CD8-positive, alpha-beta memory T cell (primary cell): ENCODE data around the gene PPM1H. TPM values are rescaled to one million over a fixed set of nuclear protein-coding genes. Genes with fewer than 3 reads are reported as not detected.

Experiments used
- CTCF ChIA-PET: fragments of 350-600 bp; sonication (Branson Sonifier 250); formaldehyde crosslinking; loops from one replicate; lab custom pipeline; 2021; ENCODE audit warnings: antibody characterized with exemption; lab: Charles Lee
- POLR2A ChIA-PET: fragments of 350-600 bp; sonication (Branson Sonifier 250); formaldehyde crosslinking; loops from one replicate; lab custom pipeline; 2021; ENCODE audit warnings: antibody characterized with exemption; lab: Charles Lee
- DNase-seq, 5 donors: peaks; one replicate each; pipeline versions ENCODE4 v3.0.0 to v3.0.0-alpha.2; 2020 to 2022; ENCODE audit warnings: mixed read lengths in 1 of 5
- H3K27ac ChIP-seq: one replicate; pipeline ENCODE4 v1.7.0; 2013; ENCODE audit warnings: low read depth, mild to moderate bottlenecking, low read length, moderate library complexity
- H3K27me3 ChIP-seq: 2 replicates; pipeline ENCODE4 v1.7.0; 2013; ENCODE audit warnings: low read length, mild to moderate bottlenecking; ENCODE audit not compliant: insufficient read depth, poor library complexity, severe bottlenecking
- H3K36me3 ChIP-seq: 2 replicates; pipeline ENCODE4 v1.7.0; 2013; ENCODE audit warnings: mild to moderate bottlenecking, low read length, moderate library complexity; ENCODE audit not compliant: insufficient read depth
- H3K4me1 ChIP-seq: 2 replicates; pipeline ENCODE4 v1.7.0; 2013; ENCODE audit warnings: mild to moderate bottlenecking, low read length, moderate library complexity; ENCODE audit not compliant: insufficient read depth
- H3K4me3 ChIP-seq: 2 replicates; pipeline ENCODE4 v1.7.0; 2013; ENCODE audit warnings: mild to moderate bottlenecking, low read length
- H3K9me3 ChIP-seq: 2 replicates; pipeline ENCODE4 v1.7.0; 2013; ENCODE audit warnings: mild to moderate bottlenecking, low read length
- H3K27ac Mint-ChIP-seq, 8 donors: one replicate each; pipeline ENCODE4 v1.8.0; 2020 to 2021; ENCODE audit warnings: mixed read lengths in 8 of 8, mild to moderate bottlenecking in 6 of 8, inconsistent platforms in 3 of 8, moderate library complexity in 3 of 8
- H3K27me3 Mint-ChIP-seq, 2 donors: one replicate each; pipeline ENCODE4 v1.8.0; 2020 to 2021; ENCODE audit warnings: mixed read lengths in 2 of 2, mild to moderate bottlenecking in 1 of 2, moderate library complexity in 1 of 2
- H3K36me3 Mint-ChIP-seq, 3 donors: one replicate each; pipeline ENCODE4 v1.8.0; 2020 to 2021; ENCODE audit warnings: mixed read lengths in 3 of 3, inconsistent platforms in 1 of 3, mild to moderate bottlenecking in 1 of 3
- H3K4me1 Mint-ChIP-seq, 3 donors: one replicate each; pipeline ENCODE4 v1.8.0; 2020 to 2021; ENCODE audit warnings: mixed read lengths in 3 of 3, inconsistent platforms in 1 of 3, mild to moderate bottlenecking in 1 of 3
- H3K4me3 Mint-ChIP-seq, 7 donors: one replicate each; pipeline ENCODE4 v1.8.0; 2020 to 2021; ENCODE audit warnings: mixed read lengths in 7 of 7, mild to moderate bottlenecking in 6 of 7, moderate library complexity in 4 of 7, inconsistent platforms in 2 of 7
- H3K9me3 Mint-ChIP-seq, 5 donors: one replicate each; pipeline ENCODE4 v1.8.0; 2020 to 2022; ENCODE audit warnings: mixed read lengths in 5 of 5, mild to moderate bottlenecking in 3 of 5, moderate library complexity in 2 of 5, inconsistent platforms in 1 of 5
- polyA plus RNA-seq: library from polyadenylated mRNA; unstranded; fragments of 300-500 nt; fragmentation: Illumina TruSeq; gene quantifications from one replicate; pipeline ENCODE4 v1.2.3, GENCODE V29; 2021
- total RNA-seq, 2 experiments: library from RNA; stranded (reverse); gene quantifications; one replicate each; pipeline ENCODE4 v1.2.3, GENCODE V29; 2021

The PPM1H gene
- total and polyA plus RNA-seq, 3 experiments from 2014 or later: 0.13 TPM; not detected in 1

- Histone ChIP-seq H3K4me1 (no peaks in the 10 kb centered on the region), H3K36me3 (no peaks in the 10 kb centered on the region), H3K4me3 (no peak overlapping the region), H3K27ac (no peak overlapping the region), H3K9me3 (no peaks in the 10 kb centered on the region), H3K27me3 (no peaks in the 10 kb centered on the region)
- Mint-ChIP-seq H3K36me3 (no peaks in the 10 kb centered on the region), H3K4me1 (no peaks in the 10 kb centered on the region), H3K27ac (no peak overlapping the region), H3K9me3 (peaks cover 0 to 3% (median 3%) of the 10 kb centered on the region in 5 donors), H3K4me3 (no peak overlapping the region), H3K27me3 (peaks cover 8 to 27% of the 10 kb centered on the region in 2 donors)
- ChIA-PET CTCF (no interaction called here), POLR2A (no interaction called here)
- no peak for DNase-seq
Observed at GRCh38 chr12:62876938-62877548, 57.9 kb downstream of the PPM1H start.

GRCh38 chr12:62873826-62874448, 61.0 kb downstream of the PPM1H start:
- Mint-ChIP-seq H3K4me1 (no peaks in the 10 kb centered on the region), H3K4me3 (no peak overlapping the region)

GRCh38 chr12:62873116-62873825, 61.7 kb downstream of the PPM1H start:
- no peak overlapping the region for H3K27ac ChIP-seq
- H3K9me3 ChIP-seq: no peaks in the 10 kb centered on the region
- Mint-ChIP-seq H3K4me3 (no peak overlapping the region), H3K36me3 (no peaks in the 10 kb centered on the region), H3K9me3 (peaks cover 0 to 3% (median 0%) of the 10 kb centered on the region in 5 donors), H3K27me3 (peaks cover 10 to 32% of the 10 kb centered on the region in 2 donors), H3K4me1 (no peaks in the 10 kb centered on the region), H3K27ac (no peak overlapping the region)
- ChIA-PET POLR2A (no interaction called here), CTCF (no interaction called here)
- H3K4me3 ChIP-seq: no peak overlapping the region
- H3K4me1 ChIP-seq: no peaks in the 10 kb centered on the region
- no peaks in the 10 kb centered on the region for H3K36me3 ChIP-seq
- no peak for DNase-seq
- no peaks in the 10 kb centered on the region for H3K27me3 ChIP-seq

More at GRCh38 chr12:62873826-62874448, 61.0 kb downstream of the PPM1H start:
- Histone ChIP-seq H3K36me3 (no peaks in the 10 kb centered on the region), H3K4me3 (no peak overlapping the region), H3K27ac (no peak overlapping the region), H3K9me3 (no peaks in the 10 kb centered on the region), H3K4me1 (no peaks in the 10 kb centered on the region), H3K27me3 (no peaks in the 10 kb centered on the region)
- Mint-ChIP-seq H3K27me3 (peaks cover 9 to 32% of the 10 kb centered on the region in 2 donors), H3K9me3 (peaks cover 0 to 3% (median under 1%) of the 10 kb centered on the region in 5 donors), H3K36me3 (no peaks in the 10 kb centered on the region), H3K27ac (no peak overlapping the region)
- ChIA-PET CTCF (no interaction called here), POLR2A (no interaction called here)
- no peak for DNase-seq

GRCh38 chr12:62868820-62869219, 66.1 kb downstream of the PPM1H start:
- H3K9me3 Mint-ChIP-seq: peaks cover 0 to 3% (median 0%) of the 10 kb centered on the region in 5 donors
- Histone ChIP-seq H3K27me3 (no peaks in the 10 kb centered on the region), H3K36me3 (no peaks in the 10 kb centered on the region), H3K27ac (no peak overlapping the region), H3K4me1 (no peaks in the 10 kb centered on the region), H3K4me3 (no peak overlapping the region), H3K9me3 (no peaks in the 10 kb centered on the region)
- CTCF ChIA-PET: no interaction called here
- no peak overlapping the region for H3K27ac Mint-ChIP-seq
- POLR2A ChIA-PET: no interaction called here
- peaks cover 15 to 32% of the 10 kb centered on the region in 2 donors for H3K27me3 Mint-ChIP-seq
- no peaks in the 10 kb centered on the region for H3K36me3 Mint-ChIP-seq
- H3K4me3 Mint-ChIP-seq: no peak overlapping the region
- no peak for DNase-seq
- no peaks in the 10 kb centered on the region for H3K4me1 Mint-ChIP-seq

- POLR2A ChIA-PET: no interaction called here
- CTCF ChIA-PET: no interaction called here
- no peak for DNase-seq
- Histone ChIP-seq H3K4me1 (no peaks in the 10 kb centered on the region), H3K27me3 (no peaks in the 10 kb centered on the region), H3K4me3 (no peak overlapping the region), H3K27ac (no peak overlapping the region), H3K9me3 (no peaks in the 10 kb centered on the region), H3K36me3 (no peaks in the 10 kb centered on the region)
- H3K4me1 Mint-ChIP-seq: no peaks in the 10 kb centered on the region
- no peak overlapping the region for H3K4me3 Mint-ChIP-seq
- H3K27me3 Mint-ChIP-seq: peaks cover 14 to 23% of the 10 kb centered on the region in 2 donors
- H3K36me3 Mint-ChIP-seq: no peaks in the 10 kb centered on the region
- H3K27ac Mint-ChIP-seq: no peak overlapping the region
- H3K9me3 Mint-ChIP-seq: peaks cover 0 to 3% (median 0%) of the 10 kb centered on the region in 5 donors
Observed at GRCh38 chr12:62866451-62867082, 68.4 kb downstream of the PPM1H start.

GRCh38 chr12:62865937-62866336, 69.0 kb downstream of the PPM1H start:
- H3K27ac ChIP-seq: no peak overlapping the region
- H3K27ac Mint-ChIP-seq: no peak overlapping the region
- no peaks in the 10 kb centered on the region for H3K4me1 ChIP-seq
- POLR2A ChIA-PET: no interaction called here
- H3K36me3 ChIP-seq: no peaks in the 10 kb centered on the region
- no peaks in the 10 kb centered on the region for H3K9me3 ChIP-seq
- DNase-seq: no peak
- peaks cover 0 to 2% (median 0%) of the 10 kb centered on the region in 5 donors for H3K9me3 Mint-ChIP-seq
- H3K4me3 ChIP-seq: no peak overlapping the region
- H3K4me1 Mint-ChIP-seq: no peaks in the 10 kb centered on the region
- CTCF ChIA-PET: no interaction called here
- H3K36me3 Mint-ChIP-seq: no peaks in the 10 kb centered on the region
- peaks cover 14 to 19% of the 10 kb centered on the region in 2 donors for H3K27me3 Mint-ChIP-seq
- H3K4me3 Mint-ChIP-seq: no peak overlapping the region
- H3K27me3 ChIP-seq: no peaks in the 10 kb centered on the region

GRCh38 chr12:62865065-62865464, 69.9 kb downstream of the PPM1H start:
- no peaks in the 10 kb centered on the region for H3K9me3 Mint-ChIP-seq
- H3K4me1 Mint-ChIP-seq: no peaks in the 10 kb centered on the region
- H3K27ac ChIP-seq: no peak overlapping the region
- no peak overlapping the region for H3K4me3 Mint-ChIP-seq
- peaks cover 12 to 14% of the 10 kb centered on the region in 2 donors for H3K27me3 Mint-ChIP-seq
- no peak for DNase-seq
- no peak overlapping the region for H3K4me3 ChIP-seq
- H3K27ac Mint-ChIP-seq: no peak overlapping the region
- POLR2A ChIA-PET: no interaction called here
- CTCF ChIA-PET: no interaction called here
- H3K36me3 ChIP-seq: no peaks in the 10 kb centered on the region
- H3K36me3 Mint-ChIP-seq: no peaks in the 10 kb centered on the region
- no peaks in the 10 kb centered on the region for H3K4me1 ChIP-seq
- no peaks in the 10 kb centered on the region for H3K27me3 ChIP-seq
- H3K9me3 ChIP-seq: no peaks in the 10 kb centered on the region
